ENCODE data around the gene MED1.

- no peak for TF ChIP-seq CTCF (tag by site-specific recombination; IDR thresholded peaks at IDR 0.05)
- no peak for TF ChIP-seq ZNF174 (tag by site-specific recombination; IDR thresholded peaks at IDR 0.05)
- no peak for TF ChIP-seq ZNF10 (tag by site-specific recombination; IDR thresholded peaks at IDR 0.05)
- no peak for TF ChIP-seq TCF7L2 (IDR thresholded peaks at IDR 0.05; ENCODE audit: borderline replicate concordance, low read depth, low read length)
- no peak for TF ChIP-seq ZNF324 (tag by site-specific recombination; IDR thresholded peaks at IDR 0.05)
- no peak for TF ChIP-seq ZFHX2 (tag by site-specific recombination; conservative IDR thresholded peaks at IDR 0.05)
- no peak for TF ChIP-seq ZNF610 (tag by site-specific recombination; IDR thresholded peaks at IDR 0.05; ENCODE audit: borderline replicate concordance)
- TF ChIP-seq, protein P1, sequence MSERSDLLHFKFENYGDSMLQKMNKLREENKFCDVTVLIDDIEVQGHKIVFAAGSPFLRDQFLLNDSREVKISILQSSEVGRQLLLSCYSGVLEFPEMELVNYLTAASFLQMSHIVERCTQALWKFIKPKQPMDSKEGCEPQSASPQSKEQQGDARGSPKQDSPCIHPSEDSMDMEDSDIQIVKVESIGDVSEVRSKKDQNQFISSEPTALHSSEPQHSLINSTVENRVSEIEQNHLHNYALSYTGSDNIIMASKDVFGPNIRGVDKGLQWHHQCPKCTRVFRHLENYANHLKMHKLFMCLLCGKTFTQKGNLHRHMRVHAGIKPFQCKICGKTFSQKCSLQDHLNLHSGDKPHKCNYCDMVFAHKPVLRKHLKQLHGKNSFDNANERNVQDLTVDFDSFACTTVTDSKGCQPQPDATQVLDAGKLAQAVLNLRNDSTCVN (tag by site-specific recombination; optimal IDR thresholded peaks at IDR 0.05) = no peak
- no peak for TF ChIP-seq ZNF239 (tag by site-specific recombination; IDR thresholded peaks at IDR 0.05)
- TF ChIP-seq ZBTB7A (tag by site-specific recombination; IDR thresholded peaks at IDR 0.05; ENCODE audit: low read depth) = no peak
- TF ChIP-seq ZNF24 (tag by site-specific recombination; IDR thresholded peaks at IDR 0.05) = no peak
- TF ChIP-seq ZNF639 (tag by site-specific recombination; IDR thresholded peaks at IDR 0.05) = no peak
- TF ChIP-seq ZFP37 (tag by site-specific recombination; IDR thresholded peaks at IDR 0.05) = no peak
- TF ChIP-seq ZNF184 (tag by site-specific recombination; IDR thresholded peaks at IDR 0.05) = no peak
These were observed 74.6 kb downstream of the MED1 start for GRCh38 chr17:39376434-39376833.

Measured in HEK293 (cell line).